HepG2 (cell line): ENCODE results near the gene CCBE1. TPM values are rescaled to one million over a fixed set of nuclear protein-coding genes. Genes with fewer than 3 reads are reported as not detected.

Experiments
- ATAC-seq: fragments of 200-7000 bp; cut with Tn5 transposase; 3 replicates; pipeline ENCODE4 v1.9.1; 2020; ENCODE audit warnings: mild to moderate bottlenecking, moderate library complexity
- BruUV-seq: library from RNA; stranded (reverse); fragments of 400-500 nt; replicated peaks from 2 replicates; lab custom pipeline; 2021; lab: Mats Ljungman, UMichigan
- CTCF ChIA-PET: fragments of 300-600 bp; formaldehyde crosslinking; extraction: SDS; loops from one replicate; lab custom pipeline; 2021; ENCODE audit warnings: low total read pairs, inconsistent platforms, low intra/inter-chr PET ratio; lab: Yijun Ruan, JAX
- POLR2A ChIA-PET: fragments of 350-600 bp; sonication (Branson Sonifier 250); formaldehyde crosslinking; loops from one replicate; lab custom pipeline; 2020; ENCODE audit warnings: antibody characterized with exemption, inconsistent platforms; lab: Yijun Ruan, JAX
- DNase-seq: peaks from one replicate; pipeline ENCODE4 v3.0.0-alpha.2; 2015; ENCODE audit warnings: low spot score
- FAIRE-seq: peaks from 3 replicates; lab custom pipeline; 2011; peaks lifted over from hg19 to GRCh38; lab: Jason Lieb, UNC
- H2AFZ ChIP-seq: one replicate; pipeline ENCODE4 v1.6.1; 2011; ENCODE audit warnings: low read length, inconsistent platforms
- H3K27ac ChIP-seq: fragments of 300-600 bp; 3 replicates; pipeline ENCODE4 v1.8.0; 2011; ENCODE audit warnings: mixed run types, mild to moderate bottlenecking, mixed read lengths, low read length, inconsistent platforms; ENCODE audit not compliant: insufficient read depth; ENCODE audit errors: extremely low read length
- H3K27me3 ChIP-seq, 2 experiments: fragments of 200-600 bp in 1 of 2; 2 replicates in 1 of 2; 3 replicates in 1 of 2; pipeline versions ENCODE4 v1.6.0 to v1.8.0; 2011; ENCODE audit warnings: low read length in 2 of 2, mild to moderate bottlenecking in 2 of 2, moderate library complexity in 2 of 2, inconsistent platforms in 1 of 2; ENCODE audit not compliant: insufficient read depth in 2 of 2, control insufficient read depth in 1 of 2
- H3K36me3 ChIP-seq, 2 experiments: fragments of 200-600 bp in 1 of 2; replicated peaks in 1 of 2; 2 replicates in 1 of 2; 3 replicates in 1 of 2; pipeline versions ENCODE4 v1.5.1 to v1.8.0; 2011; ENCODE audit warnings: low read length in 2 of 2, inconsistent platforms in 1 of 2; ENCODE audit not compliant: insufficient read depth in 2 of 2, control insufficient read depth in 1 of 2
- H3K4me1 ChIP-seq: 2 replicates; pipeline ENCODE4 v1.5.1; 2012; ENCODE audit warnings: low read length, inconsistent platforms; ENCODE audit not compliant: insufficient read depth
- H3K4me2 ChIP-seq: 2 replicates; pipeline ENCODE4 v1.6.0; 2011; ENCODE audit warnings: low read depth, low read length, inconsistent platforms
- H3K4me3 ChIP-seq, 3 experiments: fragments of 200-600 bp in 1 of 3; sonication (generic), shearing (Covaris generic) in 1 of 3; replicated peaks in 1 of 3; 2 replicates each; pipeline ENCODE4 v1.5.1; 2011 to 2016; ENCODE audit warnings: low read length in 3 of 3, inconsistent platforms in 2 of 3, low read depth in 2 of 3, mild to moderate bottlenecking in 2 of 3, control low read depth in 1 of 3, mixed read lengths in 1 of 3; ENCODE audit not compliant: insufficient read depth in 1 of 3
- H3K79me2 ChIP-seq: one replicate; pipeline ENCODE4 v1.6.1; 2011; ENCODE audit warnings: low read length, inconsistent platforms; ENCODE audit not compliant: insufficient read depth
- H3K9ac ChIP-seq: 2 replicates; pipeline ENCODE4 v1.6.0; 2011; ENCODE audit warnings: mild to moderate bottlenecking, low read depth, low read length, inconsistent platforms; ENCODE audit not compliant: insufficient read depth
- H3K9me3 ChIP-seq: 2 replicates; pipeline ENCODE4 v1.5.1; 2012; ENCODE audit warnings: mild to moderate bottlenecking, low read length
- H4K20me1 ChIP-seq: 2 replicates; pipeline ENCODE4 v1.6.0; 2011; ENCODE audit warnings: inconsistent platforms, mild to moderate bottlenecking, low read length, moderate library complexity; ENCODE audit not compliant: insufficient read depth
- CREM ChIP-seq, 2 experiments: sonication (generic) in 1 of 2; formaldehyde crosslinking in 1 of 2; IDR thresholded peaks; 2 replicates each; pipeline versions ENCODE4 v1.4.0 to v1.6.1; 2016 to 2020; ENCODE audit warnings: antibody characterized with exemption in 1 of 2, mild to moderate bottlenecking in 1 of 2, missing genetic modification reagents in 1 of 2
- EZH2 ChIP-seq: conservative IDR thresholded peaks from 2 replicates; pipeline ENCODE4 v1.6.1; 2012; ENCODE audit warnings: mild to moderate bottlenecking, low read depth, low read length, moderate library complexity
- FOXA1 ChIP-seq, 2 experiments: fragments of 450-650 bp in 1 of 2; sonication (generic) in 1 of 2; formaldehyde crosslinking in 1 of 2; IDR thresholded peaks; 2 replicates each; pipeline versions ENCODE4 v1.4.0 to v1.6.1; 2016 to 2020; ENCODE audit warnings: missing genetic modification reagents in 1 of 2
- HNF4G ChIP-seq, 2 experiments: sonication (generic) in 1 of 2; formaldehyde crosslinking in 1 of 2; IDR thresholded peaks; 2 replicates each; pipeline versions ENCODE4 v1.4.0 to v1.6.1; 2011 to 2020; ENCODE audit warnings: borderline replicate concordance in 2 of 2, low read depth in 2 of 2, mild to moderate bottlenecking in 2 of 2, low read length in 1 of 2, missing genetic modification reagents in 1 of 2, moderate library complexity in 1 of 2
- HOXD1 ChIP-seq: sonication (generic); formaldehyde crosslinking; IDR thresholded peaks from 2 replicates; pipeline ENCODE4 v1.5.0; 2020; ENCODE audit warnings: missing genetic modification reagents
- KDM2A ChIP-seq: sonication (generic); formaldehyde crosslinking; IDR thresholded peaks from 2 replicates; pipeline ENCODE4 v1.4.0; 2020; ENCODE audit warnings: low read depth, missing genetic modification reagents, borderline replicate concordance
- MXI1 ChIP-seq: IDR thresholded peaks from 3 replicates; pipeline ENCODE4 v1.6.1; 2012; ENCODE audit warnings: low read depth, low read length, inconsistent platforms, borderline replicate concordance
- NR2C2 ChIP-seq: sonication (generic); formaldehyde crosslinking; IDR thresholded peaks from 2 replicates; pipeline ENCODE4 v1.4.0; 2020; ENCODE audit warnings: missing genetic modification reagents, mild to moderate bottlenecking, moderate library complexity, borderline replicate concordance
- NR2F2 ChIP-seq: IDR thresholded peaks from 2 replicates; pipeline ENCODE4 v1.6.1; 2012; ENCODE audit warnings: low read depth, inconsistent platforms, borderline replicate concordance
- PTBP1 ChIP-seq: fragments of 200-400 bp; formaldehyde crosslinking; IDR thresholded peaks from 2 replicates; pipeline ENCODE4 v1.6.1; 2018; ENCODE audit warnings: low read length, low read depth; ENCODE audit not compliant: poor library complexity, severe bottlenecking
- RBM39 ChIP-seq: fragments of 200-400 bp; formaldehyde crosslinking; IDR thresholded peaks from one replicate; pipeline ENCODE4 v1.6.1; 2018; ENCODE audit warnings: antibody characterized with exemption, mild to moderate bottlenecking, low read depth, low read length; ENCODE audit not compliant: poor library complexity, severe bottlenecking
- REL ChIP-seq: sonication (generic); formaldehyde crosslinking; conservative IDR thresholded peaks from 2 replicates; pipeline ENCODE4 v1.8.0; 2022; ENCODE audit warnings: mild to moderate bottlenecking, missing genetic modification reagents, moderate library complexity
- ZFYVE20 ChIP-seq: sonication (generic); formaldehyde crosslinking; IDR thresholded peaks from 2 replicates; pipeline ENCODE4 v1.8.0; 2023; ENCODE audit warnings: low read depth, mild to moderate bottlenecking, moderate library complexity, missing genetic modification reagents, borderline replicate concordance
- ZNF264 ChIP-seq: sonication (generic); formaldehyde crosslinking; IDR thresholded peaks from 2 replicates; pipeline ENCODE4 v1.4.0; 2020; ENCODE audit warnings: missing genetic modification reagents
- ZNF333 ChIP-seq: sonication (generic); formaldehyde crosslinking; IDR thresholded peaks from 2 replicates; pipeline ENCODE4 v1.4.0; 2020; ENCODE audit warnings: mild to moderate bottlenecking, missing genetic modification reagents, borderline replicate concordance
- ZNF557 ChIP-seq: sonication (generic); formaldehyde crosslinking; IDR thresholded peaks from 2 replicates; pipeline ENCODE4 v1.4.0; 2020; ENCODE audit warnings: missing genetic modification reagents
- ZNF678 ChIP-seq: sonication (generic); formaldehyde crosslinking; IDR thresholded peaks from 2 replicates; pipeline ENCODE4 v1.4.0; 2020; ENCODE audit warnings: mild to moderate bottlenecking, missing genetic modification reagents
- WGBS: methylation state at CpG from one replicate; pipeline ENCODE4 v1.1.6; 2017; ENCODE audit warnings: low lambda C conversion rate; 5-methylcytosine and 5-hydroxymethylcytosine counted together
- in situ Hi-C: cut with HindIII; loops from 2 replicates; pipeline ENCODE4 v1.10.0; 2017; ENCODE audit warnings: low pct_unique_long_range_greater_than_20kb; ENCODE audit not compliant: extremely low pct_ligation_motif_present
- intact Hi-C: fragments of 100-400 bp; cut with micrococcal nuclease; formaldehyde crosslinking; loops from one replicate; pipeline ENCODE4 v1.10.0; 2022; ENCODE audit not compliant: unreplicated experiment
- polyA plus RNA-seq, 8 experiments: library from polyadenylated mRNA; depleted of rRNA in 3 of 8; stranded (reverse) in 7 of 8; unstranded in 1 of 8; fragments of >200 nt; fragmentation: Illumina TruSeq in 4 of 8; extraction: Trizol in 4 of 8; gene quantifications; 2 replicates each; pipeline versions ENCODE4 v1.2.1 to v1.2.3, GENCODE V29; 2011 to 2016; ENCODE audit warnings: low read depth in 4 of 8, missing spikeins in 1 of 8, mixed read lengths in 1 of 8; ENCODE audit not compliant: insufficient read depth in 1 of 8
- total RNA-seq, 5 experiments: library from RNA; depleted of rRNA; stranded (reverse); fragments of >200 nt; fragmentation: Illumina TruSeq; extraction: Trizol; gene quantifications; 2 replicates each; pipeline ENCODE4 v1.2.3, GENCODE V29; 2016; ENCODE audit warnings: low read depth in 1 of 5
- TF ChIP-seq, protein P1 (sequence below): sonication (generic); formaldehyde crosslinking; IDR thresholded peaks from 2 replicates; pipeline ENCODE4 v1.4.0; 2020; ENCODE audit warnings: missing genetic modification reagents
- TF ChIP-seq, protein P2 (sequence below): sonication (generic); formaldehyde crosslinking; IDR thresholded peaks from 2 replicates; pipeline ENCODE4 v1.5.1; 2020; ENCODE audit warnings: missing genetic modification reagents, mild to moderate bottlenecking, borderline replicate concordance

CCBE1 gene
- total and polyA plus RNA-seq, 2 of the 13 experiments (the other 11 are each of a cell fraction or from before 2014, with no cell fraction given) = not detected

DNA sequence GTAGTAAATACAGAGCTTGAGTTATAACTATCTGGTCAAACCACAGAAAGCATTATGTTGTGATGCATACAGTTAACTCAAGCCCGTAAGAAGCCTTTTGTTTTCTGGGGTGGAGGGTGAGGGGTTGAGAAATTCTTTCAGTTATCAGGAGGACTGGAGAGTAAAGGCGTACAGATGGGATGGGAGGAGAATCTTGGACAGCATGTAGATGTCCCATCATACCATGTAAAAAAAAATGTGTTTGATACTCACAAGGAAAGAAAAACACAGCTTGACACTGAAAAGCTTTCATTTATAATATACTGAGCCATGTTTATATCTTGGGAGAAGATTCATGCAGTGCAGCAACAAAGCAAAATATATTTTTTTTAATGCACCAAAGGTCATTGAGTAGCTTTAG is 12.4 kb downstream of the CCBE1 start:
- FAIRE-seq (no peak), ATAC-seq (no peak), DNase-seq (no peak)
- 3% methylated on average over 2 of the region's 2 CpGs for WGBS
- CTCF ChIA-PET = no interaction called here
- POLR2A ChIA-PET = no interaction called here
- no peaks in the 10 kb centered on the region for H4K20me1 ChIP-seq
- no peaks in the 10 kb centered on the region for H3K9me3 ChIP-seq
- no peak overlapping the region for H3K4me3 ChIP-seq
- peaks cover 0 to 1% of the 10 kb centered on the region in 2 experiments; a peak in 2 of 5 replicates for H3K27me3 ChIP-seq
- H3K36me3 ChIP-seq = no peaks in the 10 kb centered on the region
- H3K79me2 ChIP-seq = no peaks in the 10 kb centered on the region
- H3K4me1 ChIP-seq = no peaks in the 10 kb centered on the region
- no peak overlapping the region for H3K27ac ChIP-seq
- no peak overlapping the region for H3K4me2 ChIP-seq
- no peak overlapping the region for H3K9ac ChIP-seq
- BruUV-seq = no TSS peak
- in situ Hi-C loops = no loop called here
- intact Hi-C loops = no loop called here
- H2AFZ ChIP-seq = no peak overlapping the region
- no peak for TF ChIP-seq NR2F2
- no peak for TF ChIP-seq FOXA1 (IDR thresholded peaks at IDR 0.05)
- no peak for TF ChIP-seq FOXA1 (CRISPR knock-in tag; IDR thresholded peaks at IDR 0.05)
- TF ChIP-seq ZNF678 (CRISPR knock-in tag) = no peak
- no peak for TF ChIP-seq ZFYVE20
- no peak for TF ChIP-seq ZNF333
- TF ChIP-seq, protein P1, sequence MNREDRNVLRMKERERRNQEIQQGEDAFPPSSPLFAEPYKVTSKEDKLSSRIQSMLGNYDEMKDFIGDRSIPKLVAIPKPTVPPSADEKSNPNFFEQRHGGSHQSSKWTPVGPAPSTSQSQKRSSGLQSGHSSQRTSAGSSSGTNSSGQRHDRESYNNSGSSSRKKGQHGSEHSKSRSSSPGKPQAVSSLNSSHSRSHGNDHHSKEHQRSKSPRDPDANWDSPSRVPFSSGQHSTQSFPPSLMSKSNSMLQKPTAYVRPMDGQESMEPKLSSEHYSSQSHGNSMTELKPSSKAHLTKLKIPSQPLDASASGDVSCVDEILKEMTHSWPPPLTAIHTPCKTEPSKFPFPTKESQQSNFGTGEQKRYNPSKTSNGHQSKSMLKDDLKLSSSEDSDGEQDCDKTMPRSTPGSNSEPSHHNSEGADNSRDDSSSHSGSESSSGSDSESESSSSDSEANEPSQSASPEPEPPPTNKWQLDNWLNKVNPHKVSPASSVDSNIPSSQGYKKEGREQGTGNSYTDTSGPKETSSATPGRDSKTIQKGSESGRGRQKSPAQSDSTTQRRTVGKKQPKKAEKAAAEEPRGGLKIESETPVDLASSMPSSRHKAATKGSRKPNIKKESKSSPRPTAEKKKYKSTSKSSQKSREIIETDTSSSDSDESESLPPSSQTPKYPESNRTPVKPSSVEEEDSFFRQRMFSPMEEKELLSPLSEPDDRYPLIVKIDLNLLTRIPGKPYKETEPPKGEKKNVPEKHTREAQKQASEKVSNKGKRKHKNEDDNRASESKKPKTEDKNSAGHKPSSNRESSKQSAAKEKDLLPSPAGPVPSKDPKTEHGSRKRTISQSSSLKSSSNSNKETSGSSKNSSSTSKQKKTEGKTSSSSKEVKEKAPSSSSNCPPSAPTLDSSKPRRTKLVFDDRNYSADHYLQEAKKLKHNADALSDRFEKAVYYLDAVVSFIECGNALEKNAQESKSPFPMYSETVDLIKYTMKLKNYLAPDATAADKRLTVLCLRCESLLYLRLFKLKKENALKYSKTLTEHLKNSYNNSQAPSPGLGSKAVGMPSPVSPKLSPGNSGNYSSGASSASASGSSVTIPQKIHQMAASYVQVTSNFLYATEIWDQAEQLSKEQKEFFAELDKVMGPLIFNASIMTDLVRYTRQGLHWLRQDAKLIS = no peak
- no peak for TF ChIP-seq CREM (IDR thresholded peaks at IDR 0.05)
- no peak for TF ChIP-seq CREM (CRISPR knock-in tag; IDR thresholded peaks at IDR 0.05)
- no peak for TF ChIP-seq REL (CRISPR knock-in tag)
- TF ChIP-seq RBM39 = no peak
- no peak for TF ChIP-seq ZNF557 (CRISPR knock-in tag)
- no peak for TF ChIP-seq KDM2A (CRISPR knock-in tag)
- no peak for TF ChIP-seq ZNF264 (CRISPR knock-in tag)
- no peak for TF ChIP-seq HOXD1
- no peak for TF ChIP-seq EZH2
- TF ChIP-seq, protein P2, sequence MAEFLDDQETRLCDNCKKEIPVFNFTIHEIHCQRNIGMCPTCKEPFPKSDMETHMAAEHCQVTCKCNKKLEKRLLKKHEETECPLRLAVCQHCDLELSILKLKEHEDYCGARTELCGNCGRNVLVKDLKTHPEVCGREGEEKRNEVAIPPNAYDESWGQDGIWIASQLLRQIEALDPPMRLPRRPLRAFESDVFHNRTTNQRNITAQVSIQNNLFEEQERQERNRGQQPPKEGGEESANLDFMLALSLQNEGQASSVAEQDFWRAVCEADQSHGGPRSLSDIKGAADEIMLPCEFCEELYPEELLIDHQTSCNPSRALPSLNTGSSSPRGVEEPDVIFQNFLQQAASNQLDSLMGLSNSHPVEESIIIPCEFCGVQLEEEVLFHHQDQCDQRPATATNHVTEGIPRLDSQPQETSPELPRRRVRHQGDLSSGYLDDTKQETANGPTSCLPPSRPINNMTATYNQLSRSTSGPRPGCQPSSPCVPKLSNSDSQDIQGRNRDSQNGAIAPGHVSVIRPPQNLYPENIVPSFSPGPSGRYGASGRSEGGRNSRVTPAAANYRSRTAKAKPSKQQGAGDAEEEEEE = no peak
- TF ChIP-seq NR2C2 (CRISPR knock-in tag) = no peak
- TF ChIP-seq HNF4G (IDR thresholded peaks at IDR 0.05; ENCODE audit: borderline replicate concordance, low read depth, low read length) = no peak
- TF ChIP-seq HNF4G (CRISPR knock-in tag; IDR thresholded peaks at IDR 0.05; ENCODE audit: borderline replicate concordance, low read depth) = no peak
- TF ChIP-seq MXI1 = no peak
- no peak for TF ChIP-seq PTBP1
